ENCODE results near the gene ADAM12.

DNA sequence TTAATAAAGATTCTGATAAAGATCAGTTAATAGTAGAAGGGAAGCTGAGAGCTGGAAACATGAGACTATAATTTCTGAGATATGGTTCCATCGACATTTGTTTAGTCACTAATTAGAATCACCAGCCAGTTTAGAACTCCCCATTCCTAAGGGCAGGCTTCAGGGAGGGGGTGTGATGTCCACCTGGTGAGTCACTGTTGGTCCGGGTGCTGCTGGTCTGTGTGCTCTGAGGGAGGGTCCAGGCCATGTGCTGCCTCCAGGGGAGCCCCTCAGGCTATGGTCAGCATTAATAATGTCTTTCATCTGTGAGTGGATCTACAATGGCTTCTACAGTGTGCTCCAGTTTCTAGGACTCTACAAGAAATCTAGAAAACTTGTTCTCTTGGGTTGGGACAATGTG, 115.8 kb downstream of the ADAM12 start:
- TF ChIP-seq, protein P1, sequence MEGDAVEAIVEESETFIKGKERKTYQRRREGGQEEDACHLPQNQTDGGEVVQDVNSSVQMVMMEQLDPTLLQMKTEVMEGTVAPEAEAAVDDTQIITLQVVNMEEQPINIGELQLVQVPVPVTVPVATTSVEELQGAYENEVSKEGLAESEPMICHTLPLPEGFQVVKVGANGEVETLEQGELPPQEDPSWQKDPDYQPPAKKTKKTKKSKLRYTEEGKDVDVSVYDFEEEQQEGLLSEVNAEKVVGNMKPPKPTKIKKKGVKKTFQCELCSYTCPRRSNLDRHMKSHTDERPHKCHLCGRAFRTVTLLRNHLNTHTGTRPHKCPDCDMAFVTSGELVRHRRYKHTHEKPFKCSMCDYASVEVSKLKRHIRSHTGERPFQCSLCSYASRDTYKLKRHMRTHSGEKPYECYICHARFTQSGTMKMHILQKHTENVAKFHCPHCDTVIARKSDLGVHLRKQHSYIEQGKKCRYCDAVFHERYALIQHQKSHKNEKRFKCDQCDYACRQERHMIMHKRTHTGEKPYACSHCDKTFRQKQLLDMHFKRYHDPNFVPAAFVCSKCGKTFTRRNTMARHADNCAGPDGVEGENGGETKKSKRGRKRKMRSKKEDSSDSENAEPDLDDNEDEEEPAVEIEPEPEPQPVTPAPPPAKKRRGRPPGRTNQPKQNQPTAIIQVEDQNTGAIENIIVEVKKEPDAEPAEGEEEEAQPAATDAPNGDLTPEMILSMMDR (IDR thresholded peaks at IDR 0.05), result no peak
- TF ChIP-seq POLR2A (IDR thresholded peaks at IDR 0.05; ENCODE audit: low read depth) (no peak), POLR2AphosphoS5 (IDR thresholded peaks at IDR 0.05) (no peak)
